Neural cell (in vitro differentiated cells): ENCODE results near the gene VWA3B.

Experiments used
- EZH2 ChIP-seq: fragments of 200-600, 300-800 bp; shearing (Covaris generic), sonication (generic); IDR thresholded peaks from 2 replicates; pipeline ENCODE4 v1.6.1; 2014; ENCODE audit warnings: antibody characterized with exemption, low read length, borderline replicate concordance, mild to moderate bottlenecking; ENCODE audit not compliant: insufficient read depth, poor library complexity, severe bottlenecking
- POLR2AphosphoS5 ChIP-seq: IDR thresholded peaks from 2 replicates; pipeline ENCODE4 v1.6.1; 2012
- TF ChIP-seq, protein P1 (sequence below): IDR thresholded peaks from 2 replicates; pipeline ENCODE4 v1.6.1; 2012; ENCODE audit warnings: borderline replicate concordance
- TF ChIP-seq, protein P2 (sequence below): fragments of 450-650 bp; IDR thresholded peaks from 2 replicates; pipeline ENCODE4 v1.5.1; 2014; ENCODE audit warnings: antibody characterized with exemption, mild to moderate bottlenecking, moderate library complexity; ENCODE audit not compliant: poor library complexity, severe bottlenecking

DNA sequence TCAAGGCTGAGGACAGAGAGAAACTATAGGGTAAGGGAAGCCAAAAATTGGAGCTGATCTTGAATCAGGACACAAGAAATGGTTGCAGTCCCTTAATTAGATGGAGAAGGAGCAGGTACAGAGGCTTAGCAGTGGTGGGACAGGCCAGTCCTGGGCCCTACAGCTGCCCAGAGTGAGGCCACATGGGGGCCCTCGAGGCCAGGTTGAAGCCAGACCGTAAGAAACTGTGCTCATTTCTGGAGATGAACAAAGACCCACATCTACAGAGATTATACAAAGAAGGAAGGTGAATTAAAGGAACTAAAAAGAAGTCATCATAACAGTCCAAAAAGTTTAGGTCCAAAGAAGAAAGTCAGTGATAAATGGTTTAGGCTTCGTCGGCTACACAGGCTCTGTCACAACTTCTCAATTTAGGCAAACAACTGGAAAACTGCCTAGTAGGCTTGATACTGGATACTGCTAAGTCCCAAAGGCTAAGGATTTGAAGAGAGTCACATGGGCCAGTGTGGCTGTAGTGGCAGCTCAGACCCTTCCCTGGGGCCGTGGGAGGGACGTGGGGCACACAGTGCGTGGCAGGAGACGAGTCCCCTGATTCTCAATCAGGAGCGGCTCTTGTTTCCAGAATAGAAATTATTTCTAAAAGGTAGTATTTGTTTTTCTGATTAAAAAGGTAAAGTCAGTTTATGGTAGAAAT lies 208.9 kb downstream of the VWA3B start:
- TF ChIP-seq, protein P1, sequence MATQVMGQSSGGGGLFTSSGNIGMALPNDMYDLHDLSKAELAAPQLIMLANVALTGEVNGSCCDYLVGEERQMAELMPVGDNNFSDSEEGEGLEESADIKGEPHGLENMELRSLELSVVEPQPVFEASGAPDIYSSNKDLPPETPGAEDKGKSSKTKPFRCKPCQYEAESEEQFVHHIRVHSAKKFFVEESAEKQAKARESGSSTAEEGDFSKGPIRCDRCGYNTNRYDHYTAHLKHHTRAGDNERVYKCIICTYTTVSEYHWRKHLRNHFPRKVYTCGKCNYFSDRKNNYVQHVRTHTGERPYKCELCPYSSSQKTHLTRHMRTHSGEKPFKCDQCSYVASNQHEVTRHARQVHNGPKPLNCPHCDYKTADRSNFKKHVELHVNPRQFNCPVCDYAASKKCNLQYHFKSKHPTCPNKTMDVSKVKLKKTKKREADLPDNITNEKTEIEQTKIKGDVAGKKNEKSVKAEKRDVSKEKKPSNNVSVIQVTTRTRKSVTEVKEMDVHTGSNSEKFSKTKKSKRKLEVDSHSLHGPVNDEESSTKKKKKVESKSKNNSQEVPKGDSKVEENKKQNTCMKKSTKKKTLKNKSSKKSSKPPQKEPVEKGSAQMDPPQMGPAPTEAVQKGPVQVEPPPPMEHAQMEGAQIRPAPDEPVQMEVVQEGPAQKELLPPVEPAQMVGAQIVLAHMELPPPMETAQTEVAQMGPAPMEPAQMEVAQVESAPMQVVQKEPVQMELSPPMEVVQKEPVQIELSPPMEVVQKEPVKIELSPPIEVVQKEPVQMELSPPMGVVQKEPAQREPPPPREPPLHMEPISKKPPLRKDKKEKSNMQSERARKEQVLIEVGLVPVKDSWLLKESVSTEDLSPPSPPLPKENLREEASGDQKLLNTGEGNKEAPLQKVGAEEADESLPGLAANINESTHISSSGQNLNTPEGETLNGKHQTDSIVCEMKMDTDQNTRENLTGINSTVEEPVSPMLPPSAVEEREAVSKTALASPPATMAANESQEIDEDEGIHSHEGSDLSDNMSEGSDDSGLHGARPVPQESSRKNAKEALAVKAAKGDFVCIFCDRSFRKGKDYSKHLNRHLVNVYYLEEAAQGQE: no peak
- TF ChIP-seq POLR2AphosphoS5 (no peak), EZH2 (no peak)
- TF ChIP-seq, protein P2, sequence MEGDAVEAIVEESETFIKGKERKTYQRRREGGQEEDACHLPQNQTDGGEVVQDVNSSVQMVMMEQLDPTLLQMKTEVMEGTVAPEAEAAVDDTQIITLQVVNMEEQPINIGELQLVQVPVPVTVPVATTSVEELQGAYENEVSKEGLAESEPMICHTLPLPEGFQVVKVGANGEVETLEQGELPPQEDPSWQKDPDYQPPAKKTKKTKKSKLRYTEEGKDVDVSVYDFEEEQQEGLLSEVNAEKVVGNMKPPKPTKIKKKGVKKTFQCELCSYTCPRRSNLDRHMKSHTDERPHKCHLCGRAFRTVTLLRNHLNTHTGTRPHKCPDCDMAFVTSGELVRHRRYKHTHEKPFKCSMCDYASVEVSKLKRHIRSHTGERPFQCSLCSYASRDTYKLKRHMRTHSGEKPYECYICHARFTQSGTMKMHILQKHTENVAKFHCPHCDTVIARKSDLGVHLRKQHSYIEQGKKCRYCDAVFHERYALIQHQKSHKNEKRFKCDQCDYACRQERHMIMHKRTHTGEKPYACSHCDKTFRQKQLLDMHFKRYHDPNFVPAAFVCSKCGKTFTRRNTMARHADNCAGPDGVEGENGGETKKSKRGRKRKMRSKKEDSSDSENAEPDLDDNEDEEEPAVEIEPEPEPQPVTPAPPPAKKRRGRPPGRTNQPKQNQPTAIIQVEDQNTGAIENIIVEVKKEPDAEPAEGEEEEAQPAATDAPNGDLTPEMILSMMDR: no peak
